ENCODE results near the gene RAB6B.

Gene RAB6B

DNA sequence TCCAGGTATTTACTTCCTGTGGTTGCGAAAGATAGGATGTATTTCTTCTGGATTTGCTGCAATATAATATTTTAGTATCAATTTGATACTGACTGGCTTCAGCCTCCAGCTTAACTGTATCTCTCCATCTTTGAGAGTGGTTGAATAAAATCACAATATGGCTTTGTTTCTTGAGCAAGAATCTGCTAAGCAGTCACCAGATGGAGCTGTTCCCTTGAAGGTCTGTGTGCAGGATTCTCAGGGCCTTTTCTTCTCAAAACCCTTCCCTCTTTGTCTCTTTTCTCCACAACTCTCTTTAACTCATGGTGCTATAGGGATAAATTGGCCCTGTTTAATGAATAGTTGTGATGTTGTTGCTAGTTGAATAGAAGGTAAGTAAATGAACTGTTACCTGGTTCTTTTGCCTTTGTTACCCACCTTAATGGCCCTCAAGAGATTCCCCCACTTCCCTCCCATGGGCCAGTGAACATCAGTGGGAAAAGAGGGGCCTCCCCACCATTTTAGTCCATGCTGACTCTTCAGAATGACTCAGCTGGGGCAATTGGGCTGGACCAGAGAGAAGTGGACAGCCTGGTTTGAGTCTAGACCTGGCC lies 34.8 kb upstream of the RAB6B start:
- DNase-seq (ENCODE audit: low spot score) = peak; percentile 56

DNA sequence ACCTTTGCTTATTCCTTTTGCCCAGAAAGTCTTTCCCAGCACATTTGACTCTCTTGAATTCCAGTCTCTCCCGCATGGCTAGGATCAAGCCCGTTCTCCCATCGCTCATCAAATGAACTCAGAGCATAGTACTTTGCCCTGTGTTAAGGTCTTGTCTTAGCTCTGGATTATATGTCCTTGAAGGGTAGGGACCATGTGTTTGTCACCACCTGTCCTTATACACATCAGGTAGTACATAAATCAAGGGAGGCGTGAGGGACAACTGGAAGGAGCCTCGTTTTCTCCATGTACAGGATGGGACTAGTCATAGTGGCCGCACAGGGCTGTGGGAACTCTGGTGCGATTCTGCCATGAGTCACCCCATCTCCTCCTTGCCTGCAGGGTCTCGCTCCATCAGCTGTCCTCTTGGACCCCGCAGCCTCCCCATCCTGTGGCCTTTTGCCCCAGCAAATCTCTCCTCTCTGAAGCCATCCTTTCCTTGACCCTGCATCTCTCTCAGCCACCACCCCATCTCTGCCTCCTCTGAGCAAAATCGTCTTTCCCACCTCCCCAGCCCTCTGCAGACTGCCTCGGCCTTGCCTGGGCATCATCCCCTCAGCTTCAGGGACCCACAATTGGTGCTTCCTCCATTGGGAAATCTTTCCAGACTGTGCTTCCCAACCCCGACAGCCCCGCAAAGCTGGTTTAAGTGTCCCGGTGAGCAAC lies 33.4 kb upstream of the RAB6B start:
- no peak for DNase-seq (ENCODE audit: low spot score)

DNA sequence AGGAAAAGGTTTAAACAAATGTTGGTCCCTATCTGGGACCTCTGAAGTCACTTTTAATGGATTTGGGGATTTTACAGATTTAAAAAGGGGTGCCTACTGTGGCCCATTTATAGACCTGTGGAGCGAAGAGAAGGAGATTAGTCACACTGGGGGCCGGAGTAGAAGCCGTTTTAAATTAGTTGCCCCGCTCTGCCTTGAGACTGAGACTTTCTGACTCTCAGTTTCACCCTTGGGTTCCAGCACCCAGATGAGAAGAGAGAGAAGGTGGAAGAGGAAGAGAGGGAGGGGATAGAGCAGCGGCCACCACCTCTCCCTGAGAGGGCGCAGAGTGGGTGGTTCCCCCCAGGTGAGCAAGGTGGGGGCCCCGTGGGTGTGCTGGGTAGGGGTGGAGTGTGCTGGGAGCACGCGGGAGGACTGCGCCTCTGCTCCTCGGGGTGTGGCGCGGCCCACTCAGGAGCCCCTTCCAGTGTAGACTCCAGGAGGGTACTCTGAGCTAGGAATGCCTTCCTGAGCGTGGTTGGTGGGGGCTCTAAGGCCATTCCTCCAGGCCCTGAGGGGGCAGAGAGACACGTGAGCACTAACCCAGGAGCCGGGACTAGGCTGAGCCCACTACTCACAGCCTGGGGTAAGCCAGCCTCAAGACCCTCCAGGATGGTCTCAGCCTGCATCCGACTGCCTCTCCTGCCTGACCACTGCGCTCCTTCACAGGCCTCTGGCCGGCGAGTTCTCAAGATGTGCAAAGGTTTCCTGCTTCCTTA lies 32.6 kb upstream of the RAB6B start:
- no peak for DNase-seq (ENCODE audit: low spot score)

GRCh38 chr3:133927540-133928066 lies 31.9 kb upstream of the RAB6B start:
- DNase-seq (ENCODE audit: low spot score) = peak; percentile 82

- DNase-seq (ENCODE audit: low spot score) = peak; percentile 79
Observed at GRCh38 chr3:133926736-133927539, 31.3 kb upstream of the RAB6B start.

GRCh38 chr3:133925960-133926735 lies 30.5 kb upstream of the RAB6B start:
- DNase-seq (ENCODE audit: low spot score) = no peak

GRCh38 chr3:133924041-133924440 lies 28.4 kb upstream of the RAB6B start:
- DNase-seq (ENCODE audit: low spot score) = no peak

GRCh38 chr3:133921592-133921991 lies 25.9 kb upstream of the RAB6B start:
- DNase-seq (ENCODE audit: low spot score) = no peak

DNA sequence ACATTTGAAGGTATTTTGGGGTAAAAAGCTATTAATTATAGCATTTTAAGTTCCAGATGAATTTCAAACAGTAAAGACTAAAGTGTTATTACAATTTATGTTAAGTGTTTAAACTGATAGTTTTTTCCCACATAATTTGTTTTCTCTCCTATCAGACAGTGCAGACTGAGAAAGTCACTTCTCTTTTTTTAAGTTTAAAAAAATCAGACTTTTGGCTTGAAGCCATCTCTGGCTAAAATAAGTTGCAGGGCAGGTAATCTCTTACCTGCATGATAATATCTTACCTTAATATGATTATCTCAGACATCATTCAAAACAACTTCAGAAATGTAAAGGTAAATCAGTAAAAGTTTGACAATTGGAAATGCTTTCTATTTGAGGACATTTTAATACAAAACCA lies 21.5 kb upstream of the RAB6B start:
- no peak for DNase-seq (ENCODE audit: low spot score)

DNA sequence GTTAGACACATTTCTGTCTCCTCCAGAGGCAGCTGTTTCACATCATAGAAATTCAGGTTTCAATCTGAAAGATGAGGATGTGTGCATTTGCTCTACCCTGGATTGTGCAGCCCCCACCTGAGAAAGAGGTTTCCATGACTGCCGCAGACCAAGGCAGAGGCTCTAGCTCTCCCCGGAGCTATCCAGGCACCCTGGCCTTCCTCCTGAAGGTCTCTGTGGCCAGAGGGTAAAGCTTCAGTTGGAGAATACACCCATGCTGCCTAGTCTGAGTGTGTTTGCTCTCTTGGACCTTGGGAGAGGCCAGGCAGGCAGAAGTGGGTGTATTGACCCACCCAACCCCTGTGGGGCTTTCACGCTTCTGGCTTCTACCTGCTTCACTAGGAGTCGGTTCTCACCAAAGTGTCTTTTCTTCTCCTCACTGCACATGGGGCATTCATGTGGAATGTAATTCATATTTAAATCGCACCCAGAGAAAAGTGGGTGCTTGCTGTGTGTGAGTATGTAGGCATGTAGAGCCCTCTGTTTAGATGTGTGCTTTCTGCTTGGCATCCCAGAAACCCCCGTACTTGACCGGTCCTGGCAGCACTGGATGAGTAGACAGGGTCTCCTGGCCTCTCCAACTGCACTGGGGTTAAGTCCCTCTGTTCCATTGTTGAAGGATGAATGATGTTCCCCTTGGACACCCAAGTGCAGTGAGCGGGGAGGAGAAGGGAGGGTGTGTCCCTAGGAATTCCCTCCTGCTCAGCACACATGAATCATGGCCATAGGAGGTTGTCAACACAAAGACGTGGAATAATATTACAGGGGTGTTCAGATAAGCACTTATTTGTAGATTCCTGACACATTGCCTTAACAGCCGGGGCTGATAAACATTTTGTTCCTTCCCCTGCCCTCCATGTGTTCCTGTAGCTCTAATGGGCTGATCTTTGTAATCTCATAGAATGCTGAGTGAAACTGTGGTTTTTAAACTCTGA lies 20.3 kb upstream of the RAB6B start:
- DNase-seq (ENCODE audit: low spot score) = no peak

- no peak for DNase-seq (ENCODE audit: low spot score)
Observed at GRCh38 chr3:133914839-133915600, 19.3 kb upstream of the RAB6B start.

DNA sequence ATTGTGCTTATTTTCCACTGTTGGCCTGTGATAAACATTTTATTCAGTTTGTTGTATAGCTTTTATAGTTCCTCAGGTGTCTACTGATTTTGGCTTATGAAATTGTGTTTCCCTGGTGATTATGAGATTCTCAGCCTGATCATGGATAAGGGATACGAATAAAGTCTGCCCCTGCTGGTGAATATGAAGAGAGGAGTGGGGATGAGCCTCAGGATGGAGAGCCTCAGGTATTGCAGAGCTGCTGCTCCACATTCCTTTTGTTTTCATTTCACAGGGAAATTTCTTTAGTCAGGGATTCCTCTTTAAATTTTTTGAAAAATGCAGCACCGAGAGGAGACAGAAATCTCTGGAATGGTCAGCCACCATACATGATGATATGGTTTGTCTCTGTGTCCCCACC lies 14.7 kb upstream of the RAB6B start:
- no peak for DNase-seq (ENCODE audit: low spot score)

DNA sequence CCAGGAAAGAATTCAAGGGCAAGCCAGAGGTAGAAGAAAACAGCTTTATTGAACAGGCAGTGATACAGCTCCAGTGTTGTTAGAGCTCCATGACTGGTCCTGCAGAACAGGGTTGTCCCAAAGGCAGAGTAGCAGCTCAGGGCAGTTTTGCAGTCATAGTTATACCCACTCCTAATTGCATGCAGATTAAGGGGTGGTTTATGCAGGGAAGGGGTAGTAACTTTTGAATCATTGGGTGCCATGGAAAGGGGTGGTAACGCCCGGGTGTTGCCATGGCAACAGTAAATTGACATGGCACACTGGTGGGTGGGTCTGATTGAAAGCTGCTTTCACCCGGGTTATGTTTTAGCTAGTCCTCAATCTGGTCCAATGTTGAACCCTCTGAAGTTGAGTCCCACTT lies 9.7 kb upstream of the RAB6B start:
- no peak for DNase-seq (ENCODE audit: low spot score)

DNA sequence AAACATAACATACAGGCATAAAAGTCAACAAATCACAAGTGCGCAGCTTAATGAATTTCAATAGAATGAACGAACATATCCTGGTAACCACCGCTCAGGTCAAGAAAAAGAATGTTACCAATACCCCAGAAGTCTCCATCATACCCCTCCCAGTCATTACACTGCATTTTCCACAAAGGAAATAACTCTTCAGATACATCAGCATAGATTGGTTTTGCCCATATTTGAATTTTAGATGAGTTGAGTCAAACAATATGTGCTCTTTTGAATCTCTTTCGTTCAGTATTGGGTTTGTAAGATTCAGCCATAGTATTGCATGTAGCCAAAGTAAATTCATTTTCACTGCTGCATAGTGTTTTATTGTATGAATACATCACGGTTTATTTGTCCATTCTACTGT lies 6.2 kb upstream of the RAB6B start:
- no peak for DNase-seq (ENCODE audit: low spot score)

GRCh38 chr3:133901083-133901482 lies 5.4 kb upstream of the RAB6B start:
- DNase-seq (ENCODE audit: low spot score) = no peak

DNA sequence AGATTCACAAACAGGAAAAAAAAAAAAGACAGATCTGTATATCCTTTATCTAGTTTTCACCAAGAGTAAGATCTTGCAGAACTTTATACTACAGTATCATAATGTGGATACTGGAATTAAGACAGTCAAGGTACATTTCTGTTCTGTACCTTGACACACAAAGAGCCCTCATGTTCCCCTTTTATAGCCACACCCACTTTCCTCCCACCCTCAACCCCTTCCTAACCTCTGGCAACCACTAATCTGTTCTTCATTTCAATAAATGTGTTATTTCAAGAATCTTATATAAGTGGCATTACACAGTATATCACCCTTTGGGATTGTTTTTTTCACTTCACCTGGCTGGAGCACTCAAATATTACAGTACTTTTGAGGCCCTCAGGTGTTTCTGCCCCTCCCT lies 3.6 kb upstream of the RAB6B start:
- no peak for DNase-seq (ENCODE audit: low spot score)

GRCh38 chr3:133897547-133897946 lies 1.9 kb upstream of the RAB6B start:
- DNase-seq (ENCODE audit: low spot score) = no peak

GRCh38 chr3:133896002-133896761 lies 500 bp upstream of the RAB6B start:
- DNase-seq (ENCODE audit: low spot score) = no peak
